Measurements from ENCODE around the gene VWC2L. TPM values are rescaled to one million over a fixed set of nuclear protein-coding genes. Genes with fewer than 3 reads are reported as not detected.

Gene VWC2L
- total and polyA plus RNA-seq, 2 of the 8 experiments (the other 6 are each of a cell fraction or from before 2014, with no cell fraction given), result not detected

GRCh38 chr2:214557884-214558283, 147.0 kb downstream of the VWC2L start (continued):
- TF ChIP-seq BCL11A (IDR thresholded peaks at IDR 0.05; ENCODE audit: low read depth in 2 of 2, low read length in 2 of 2) (no peak), TBP (IDR thresholded peaks at IDR 0.05; ENCODE audit: low read depth, low read length) (no peak), ASH2L (IDR thresholded peaks at IDR 0.05; ENCODE audit: low read length) (no peak), CBX5 (IDR thresholded peaks at IDR 0.05; ENCODE audit: low read depth, low read length) (no peak)

All from H1 (cell line).